VCaP (cell line): ENCODE data around the gene PGBD5.

Experiments used
- H3K27ac ChIP-seq: fragments of 450-650 bp; 2 replicates; pipeline ENCODE4 v1.5.1; 2017
- TF ChIP-seq, protein P1 (sequence below): fragments of 450-650 bp; conservative IDR thresholded peaks from 2 replicates; pipeline ENCODE4 v1.5.1; 2017; ENCODE audit warnings: mild to moderate bottlenecking, moderate library complexity

The PGBD5 gene

DNA sequence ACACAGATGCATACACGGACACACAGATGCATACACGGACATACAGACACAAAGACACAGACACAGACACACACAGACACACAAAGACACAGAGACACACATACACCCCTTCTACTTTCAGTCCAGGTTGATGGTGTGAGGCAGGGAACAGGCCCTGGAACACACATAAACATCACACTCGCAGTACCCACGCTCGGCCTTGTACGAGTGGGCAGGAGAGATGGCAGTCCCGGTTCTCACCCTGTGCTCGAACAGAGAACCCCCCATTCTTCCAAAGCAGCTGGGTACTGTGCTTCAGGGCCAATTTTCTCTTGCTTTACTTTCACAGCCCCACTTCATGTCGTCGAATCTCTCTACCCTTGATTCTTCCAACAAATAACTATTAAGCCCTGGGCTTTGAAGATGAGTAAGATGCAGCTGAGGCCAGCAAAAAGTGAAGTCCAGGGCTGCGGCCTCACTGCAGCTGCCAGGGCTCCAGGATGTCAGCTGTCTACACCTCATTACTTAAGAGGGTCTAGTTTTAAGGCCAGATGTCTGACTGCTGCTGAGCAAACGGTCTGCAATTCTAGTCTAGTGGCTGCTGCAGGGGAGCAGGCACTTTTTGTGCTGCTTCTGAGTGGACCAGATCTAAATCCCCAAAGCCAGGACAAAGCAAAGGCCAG lies 90.1 kb downstream of the PGBD5 start:
- H3K27ac ChIP-seq = no peak overlapping the region
- TF ChIP-seq, protein P1, sequence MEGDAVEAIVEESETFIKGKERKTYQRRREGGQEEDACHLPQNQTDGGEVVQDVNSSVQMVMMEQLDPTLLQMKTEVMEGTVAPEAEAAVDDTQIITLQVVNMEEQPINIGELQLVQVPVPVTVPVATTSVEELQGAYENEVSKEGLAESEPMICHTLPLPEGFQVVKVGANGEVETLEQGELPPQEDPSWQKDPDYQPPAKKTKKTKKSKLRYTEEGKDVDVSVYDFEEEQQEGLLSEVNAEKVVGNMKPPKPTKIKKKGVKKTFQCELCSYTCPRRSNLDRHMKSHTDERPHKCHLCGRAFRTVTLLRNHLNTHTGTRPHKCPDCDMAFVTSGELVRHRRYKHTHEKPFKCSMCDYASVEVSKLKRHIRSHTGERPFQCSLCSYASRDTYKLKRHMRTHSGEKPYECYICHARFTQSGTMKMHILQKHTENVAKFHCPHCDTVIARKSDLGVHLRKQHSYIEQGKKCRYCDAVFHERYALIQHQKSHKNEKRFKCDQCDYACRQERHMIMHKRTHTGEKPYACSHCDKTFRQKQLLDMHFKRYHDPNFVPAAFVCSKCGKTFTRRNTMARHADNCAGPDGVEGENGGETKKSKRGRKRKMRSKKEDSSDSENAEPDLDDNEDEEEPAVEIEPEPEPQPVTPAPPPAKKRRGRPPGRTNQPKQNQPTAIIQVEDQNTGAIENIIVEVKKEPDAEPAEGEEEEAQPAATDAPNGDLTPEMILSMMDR = no peak

DNA sequence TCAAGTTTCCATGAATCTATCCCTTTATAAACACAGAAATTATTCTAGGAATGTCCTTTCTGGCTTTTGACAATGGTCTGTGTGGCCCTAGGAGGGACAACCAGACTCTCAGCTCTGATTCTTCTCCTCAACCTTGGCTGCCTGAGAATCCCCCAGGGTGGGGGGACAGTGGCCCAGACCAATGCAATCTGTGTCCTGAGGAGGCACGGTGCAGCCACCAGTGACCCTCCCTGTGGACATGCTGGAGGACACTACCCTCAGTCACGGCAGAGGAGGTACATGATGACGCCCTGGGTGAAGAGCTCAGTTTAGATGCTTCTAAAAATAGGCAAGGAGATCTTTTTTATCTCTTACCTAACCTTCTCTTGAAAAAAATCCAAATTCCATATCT lies 91.7 kb downstream of the PGBD5 start:
- TF ChIP-seq, protein P1 = no peak

DNA sequence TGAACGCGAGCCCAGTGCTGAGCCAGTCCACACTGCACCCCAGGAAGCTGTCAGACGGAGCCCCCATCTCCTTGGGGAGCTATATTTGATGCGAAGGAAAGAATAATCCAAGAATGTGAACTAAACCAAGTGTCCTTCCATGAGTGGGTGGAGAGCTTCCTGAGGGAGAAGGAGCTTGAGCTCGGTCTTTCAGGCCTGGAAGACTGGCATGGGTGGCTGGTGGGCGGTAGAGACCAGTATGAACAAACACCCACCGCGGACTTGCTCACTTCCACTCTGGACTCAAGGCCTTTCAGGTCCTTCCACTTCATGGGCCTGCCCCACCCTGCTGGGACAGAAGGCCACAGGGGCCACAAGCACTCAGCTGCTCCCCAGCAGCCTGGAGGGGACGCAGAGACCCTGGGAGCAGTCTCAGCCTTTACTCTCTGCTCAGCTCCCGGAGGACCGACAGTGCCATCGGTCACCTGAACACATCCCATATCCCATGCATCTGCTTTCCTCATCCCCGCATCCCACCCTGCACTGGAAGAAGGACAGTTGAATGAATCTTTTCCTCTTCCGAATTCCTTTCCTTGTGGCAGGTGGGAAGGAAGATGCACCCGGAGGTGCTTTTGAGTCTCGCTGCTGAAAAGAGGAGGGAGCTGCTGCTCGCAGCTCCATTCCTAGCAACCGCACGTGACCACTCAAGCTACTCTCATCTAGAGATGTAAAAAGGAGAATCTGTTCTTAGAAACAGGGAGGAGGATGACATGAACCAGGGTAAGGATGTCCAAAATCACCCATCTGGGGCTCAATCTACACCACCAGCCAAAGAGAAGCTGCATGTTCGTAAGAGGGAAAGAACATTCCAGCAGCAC lies 92.3 kb downstream of the PGBD5 start:
- H3K27ac ChIP-seq = no peak overlapping the region
- TF ChIP-seq, protein P1 = no peak

More for the DNA sequence above, 91.7 kb downstream of the PGBD5 start:
- H3K27ac ChIP-seq = no peak overlapping the region

DNA sequence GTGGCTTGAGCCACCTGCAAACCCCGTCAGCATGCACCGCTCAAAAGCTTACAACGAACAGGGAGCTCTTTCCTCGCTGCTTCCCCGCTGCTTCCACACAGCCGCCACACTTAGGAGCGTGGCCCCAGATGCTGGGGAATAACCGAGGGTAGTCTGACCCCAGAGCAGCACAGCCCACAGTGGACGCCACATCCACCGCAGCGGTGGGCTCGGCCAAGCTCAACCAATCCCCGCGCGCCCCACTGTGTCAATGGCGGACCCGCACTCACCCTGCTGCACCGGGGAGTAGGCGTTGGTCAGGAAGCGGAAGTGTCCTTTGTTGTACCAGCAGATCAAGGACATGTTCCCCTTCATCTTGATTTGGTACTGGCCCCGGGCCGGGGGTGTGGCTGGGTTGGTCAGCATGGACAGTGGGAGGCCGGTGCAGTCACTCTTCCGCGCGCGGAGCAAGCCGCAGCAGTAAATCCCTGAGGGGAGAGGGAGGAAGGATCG lies 93.5 kb downstream of the PGBD5 start:
- H3K27ac ChIP-seq = no peak overlapping the region
- TF ChIP-seq, protein P1 = no peak

DNA sequence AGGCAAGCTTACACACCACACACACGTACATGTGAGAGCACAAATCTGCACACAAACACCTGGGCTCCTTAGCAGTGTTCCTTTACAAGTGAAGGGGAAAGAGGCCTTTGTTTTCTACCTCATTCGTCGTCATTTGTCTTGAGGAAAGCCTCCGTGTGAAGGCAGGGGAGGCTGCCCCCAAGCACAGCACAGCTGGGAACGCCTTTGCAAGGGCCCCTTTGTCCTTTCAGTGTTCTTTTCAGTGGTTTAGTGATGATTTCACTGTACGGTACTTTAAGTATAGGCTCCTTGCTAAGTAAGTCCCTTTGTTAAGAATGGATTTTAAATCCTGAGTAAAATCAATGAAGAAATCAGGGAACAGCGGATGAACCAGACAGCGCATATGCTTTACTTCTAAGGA lies 94.1 kb downstream of the PGBD5 start:
- TF ChIP-seq, protein P1 = no peak
- no peak overlapping the region for H3K27ac ChIP-seq

DNA sequence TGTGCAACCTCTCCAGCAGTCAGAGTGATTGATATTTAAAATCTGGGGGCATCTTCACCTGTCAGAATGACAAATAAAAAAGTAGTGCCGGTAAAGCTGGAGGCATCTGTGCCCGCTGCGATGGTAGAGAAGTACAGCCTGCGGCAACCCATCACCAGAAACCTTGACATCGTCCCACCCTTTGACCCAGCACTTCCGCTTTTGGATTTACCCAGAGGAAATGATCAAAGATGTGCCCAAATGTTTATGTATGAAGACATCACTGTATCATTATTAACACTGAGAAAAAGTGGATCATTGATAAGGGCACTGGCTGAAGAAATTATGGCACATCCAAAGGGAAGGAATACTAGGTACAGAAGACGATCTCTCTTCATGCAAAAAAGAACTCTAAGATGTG lies 96.0 kb downstream of the PGBD5 start:
- TF ChIP-seq, protein P1 = no peak
- H3K27ac ChIP-seq = no peak overlapping the region

DNA sequence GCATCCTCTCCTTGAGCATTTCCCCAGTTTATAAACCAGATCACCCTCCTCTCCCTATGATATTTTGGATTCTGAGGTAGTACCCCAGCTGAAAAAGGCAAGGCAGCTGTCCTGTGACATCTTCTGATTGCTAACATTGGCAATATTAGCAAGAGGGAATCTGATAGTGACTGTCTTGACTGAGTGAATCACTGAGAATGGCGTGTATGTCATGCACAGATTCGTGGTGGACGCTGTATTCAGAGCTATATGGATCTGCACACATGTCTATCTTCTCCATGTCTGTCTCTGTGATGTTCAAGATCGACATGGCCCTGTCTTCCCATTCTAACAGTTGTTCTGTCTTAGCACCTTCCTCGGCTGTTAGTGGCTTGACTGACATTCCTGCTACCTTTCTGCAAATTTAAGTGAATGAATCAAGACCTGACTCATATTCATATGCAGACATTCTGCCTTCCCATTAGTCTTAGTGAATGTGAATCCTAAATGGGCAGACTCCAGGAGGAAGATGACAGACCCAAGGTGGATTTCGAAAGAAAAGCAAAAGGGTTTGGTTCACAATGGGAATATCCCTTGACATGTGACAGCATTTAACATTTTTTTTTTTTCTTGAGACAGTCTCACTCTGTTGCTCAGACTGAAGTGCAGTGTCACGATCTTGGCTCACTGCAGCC lies 97.7 kb downstream of the PGBD5 start:
- no peak overlapping the region for H3K27ac ChIP-seq
- TF ChIP-seq, protein P1 = no peak
